DMS114 treated with DMSO at 0.1 percent for 48 hours (cell line): ENCODE results near the gene PEX10.
A peak's percentile ranks its signal among the peaks of the same experiment; 100 is the strongest.

Experiments used
- DNase-seq: peaks from one replicate; lab custom pipeline; 2025; ENCODE audit not compliant: unreplicated experiment; lab: John Stamatoyannopoulos, UW

PEX10 gene

GRCh38 chr1:2389644-2390043 lies 22.7 kb downstream of the PEX10 start:
- DNase-seq, result no peak

- no peak for DNase-seq
Observed at GRCh38 chr1:2388004-2388913, 24.1 kb downstream of the PEX10 start.

GRCh38 chr1:2386636-2387611 lies 25.4 kb downstream of the PEX10 start:
- no peak for DNase-seq

GRCh38 chr1:2385606-2386280 lies 26.6 kb downstream of the PEX10 start:
- DNase-seq, result no peak

- no peak for DNase-seq
Observed at GRCh38 chr1:2384941-2385481, 27.4 kb downstream of the PEX10 start.

GRCh38 chr1:2384130-2384860 lies 28.1 kb downstream of the PEX10 start:
- DNase-seq, result no peak

- no peak for DNase-seq
Observed at GRCh38 chr1:2383576-2383975, 28.8 kb downstream of the PEX10 start.

GRCh38 chr1:2382621-2383361 lies 29.6 kb downstream of the PEX10 start:
- DNase-seq, result no peak

- peak; percentile 29 for DNase-seq
Observed at GRCh38 chr1:2381741-2382620, 30.4 kb downstream of the PEX10 start.

GRCh38 chr1:2380816-2381591 lies 31.4 kb downstream of the PEX10 start:
- no peak for DNase-seq

- DNase-seq, result no peak
Observed at GRCh38 chr1:2379733-2380404, 32.5 kb downstream of the PEX10 start.

GRCh38 chr1:2378956-2379732 lies 33.2 kb downstream of the PEX10 start:
- DNase-seq, result no peak

- DNase-seq, result no peak
Observed at GRCh38 chr1:2378441-2378851, 33.9 kb downstream of the PEX10 start.

- DNase-seq, result no peak
Observed at GRCh38 chr1:2377751-2378440, 34.5 kb downstream of the PEX10 start.

- no peak for DNase-seq
Observed at GRCh38 chr1:2376931-2377672, 35.3 kb downstream of the PEX10 start.
